Activated CD4-positive, alpha-beta T cell treated with anti-CD3 and anti-CD28 coated beads for 48 hours (primary cell): ENCODE results near the gene EXOC6B.
"Not testable (repeated sequence)": the region's sequence is repeated elsewhere in the genome, so short reads cannot be mapped to it uniquely, and the experiment has no call there.

Experiments
- DNase-seq: peaks from one replicate; pipeline ENCODE4 v3.0.0-alpha.2; 2020

EXOC6B gene

DNA sequence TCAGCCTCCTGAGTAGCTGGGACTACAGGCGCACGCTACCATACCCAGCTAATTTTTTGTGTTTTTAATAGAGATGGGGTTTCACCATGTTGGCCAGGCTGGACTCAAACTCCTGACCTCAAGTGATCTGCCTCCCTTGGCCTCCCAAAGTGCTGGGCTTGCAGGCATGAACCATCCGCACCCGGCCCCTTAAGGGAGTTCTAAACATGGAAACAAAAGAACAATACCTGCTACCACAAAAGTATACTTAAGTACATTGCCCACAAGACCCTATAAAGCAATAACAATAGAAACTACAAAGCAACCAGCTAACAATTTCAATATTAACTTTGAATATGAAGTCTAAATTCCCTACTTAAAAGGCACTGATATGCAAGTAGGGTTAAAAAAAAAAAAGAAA lies 242.0 kb downstream of the EXOC6B start:
- not testable (repeated sequence) for DNase-seq

DNA sequence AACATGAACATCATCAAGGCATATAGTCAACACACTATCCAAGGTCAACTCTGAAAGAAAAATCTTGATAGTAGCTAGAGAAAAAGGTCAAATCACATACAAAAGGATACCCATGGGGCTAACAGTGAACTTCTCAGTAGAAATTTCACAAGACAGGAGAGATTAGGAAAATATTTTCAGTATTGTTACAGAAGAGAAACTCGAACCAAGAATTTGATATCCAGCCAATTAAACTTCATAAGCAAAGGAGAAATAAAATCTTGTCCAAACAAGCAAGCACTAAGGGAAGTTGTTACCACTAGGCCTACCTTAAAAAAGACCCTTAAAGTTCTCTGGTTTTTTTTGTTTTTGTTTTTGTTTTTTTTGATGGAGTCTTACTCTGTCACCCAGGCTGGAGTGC lies 242.5 kb downstream of the EXOC6B start:
- no peak for DNase-seq

DNA sequence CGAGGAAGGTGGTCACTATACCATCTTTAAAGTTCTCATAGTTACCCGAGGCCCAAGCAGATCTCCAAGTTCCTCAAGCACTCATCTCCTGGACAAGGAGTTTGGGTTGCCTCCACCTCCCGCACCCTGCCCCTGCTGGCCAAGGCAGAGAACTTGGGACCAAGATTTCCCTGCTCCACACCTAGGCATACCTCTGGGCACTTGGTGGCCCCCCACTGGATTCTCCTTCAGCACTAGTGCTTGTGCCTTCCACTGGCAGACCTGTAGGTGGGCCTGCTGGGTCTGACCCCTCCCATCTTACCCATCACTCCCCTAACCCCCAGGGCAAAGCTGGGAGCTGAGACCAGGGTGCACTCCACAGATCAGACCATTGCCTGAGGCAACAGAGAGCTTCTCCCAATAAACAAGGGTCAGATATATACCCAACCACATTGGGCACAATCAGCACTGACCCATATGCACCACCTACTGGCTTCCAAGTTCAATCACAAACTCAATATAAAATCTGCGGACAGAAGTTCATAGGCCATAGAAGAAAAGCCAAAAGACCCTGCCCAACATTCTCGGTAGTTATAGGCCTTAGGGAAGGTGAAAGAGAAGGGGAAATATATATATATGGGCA lies 244.2 kb downstream of the EXOC6B start:
- DNase-seq = no peak

DNA sequence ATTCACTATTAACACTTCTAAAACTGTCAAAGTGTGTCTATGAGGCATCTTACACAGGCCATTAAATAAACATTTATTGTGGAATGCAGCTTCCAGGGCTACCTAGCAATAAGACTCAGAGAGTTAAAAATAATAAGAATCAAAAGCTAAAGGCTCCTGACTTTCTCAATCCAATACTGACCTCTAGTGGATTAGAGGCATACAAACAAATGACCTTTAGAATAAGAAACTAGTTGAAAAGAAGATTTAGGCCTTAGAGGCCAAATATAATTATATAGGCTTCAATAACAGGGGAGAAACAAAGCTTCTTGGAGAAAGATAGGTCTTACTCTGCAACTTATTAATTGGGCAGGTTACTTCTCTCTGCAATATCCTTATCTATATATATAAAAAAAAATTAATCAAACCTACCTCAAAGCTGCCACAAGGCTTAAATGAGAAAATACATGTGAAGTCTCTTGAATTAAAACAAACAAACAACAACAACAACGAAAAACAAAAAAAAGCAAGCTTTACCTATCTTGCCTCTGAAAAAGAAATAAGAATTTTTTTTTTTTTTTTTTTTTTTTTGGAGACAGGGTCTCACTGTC lies 246.1 kb downstream of the EXOC6B start:
- DNase-seq = no peak

DNA sequence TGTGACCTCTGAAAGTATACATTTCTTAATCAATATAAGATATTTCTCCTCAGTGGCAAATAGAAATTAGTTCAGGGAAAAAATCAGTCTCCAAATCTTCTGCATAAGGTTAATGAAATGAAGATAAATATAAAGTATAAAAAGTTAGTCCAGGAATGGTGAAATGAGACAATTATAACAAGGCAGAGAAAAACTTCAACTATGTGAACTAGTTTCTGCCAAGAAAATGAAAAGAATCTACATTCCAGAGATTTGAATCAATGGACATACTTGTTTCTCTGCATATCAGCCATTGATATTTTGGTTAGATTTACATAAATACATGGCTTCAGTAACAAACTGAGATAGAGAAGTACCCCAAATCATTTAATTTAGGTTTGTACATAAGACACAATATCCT lies 249.0 kb downstream of the EXOC6B start:
- DNase-seq = no peak

DNA sequence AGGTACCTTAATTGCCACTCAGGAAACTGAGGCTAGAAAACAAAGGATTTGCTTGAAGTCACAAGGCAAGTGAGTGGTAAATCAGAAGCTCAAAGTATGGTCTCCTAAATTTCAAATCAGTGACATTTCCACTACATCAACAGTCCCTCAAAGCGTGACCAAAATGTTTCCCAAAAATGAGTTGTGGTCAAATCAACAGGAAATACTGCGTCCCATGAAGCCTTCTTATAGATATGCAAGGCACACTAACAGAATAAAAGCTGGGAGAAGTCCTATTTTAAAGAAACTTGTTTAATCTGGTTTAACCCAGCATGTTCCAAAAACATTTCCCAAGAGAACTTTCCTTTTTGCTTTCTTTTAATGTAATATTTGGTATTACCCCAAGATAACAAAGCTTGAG lies 249.4 kb downstream of the EXOC6B start:
- no peak for DNase-seq

DNA sequence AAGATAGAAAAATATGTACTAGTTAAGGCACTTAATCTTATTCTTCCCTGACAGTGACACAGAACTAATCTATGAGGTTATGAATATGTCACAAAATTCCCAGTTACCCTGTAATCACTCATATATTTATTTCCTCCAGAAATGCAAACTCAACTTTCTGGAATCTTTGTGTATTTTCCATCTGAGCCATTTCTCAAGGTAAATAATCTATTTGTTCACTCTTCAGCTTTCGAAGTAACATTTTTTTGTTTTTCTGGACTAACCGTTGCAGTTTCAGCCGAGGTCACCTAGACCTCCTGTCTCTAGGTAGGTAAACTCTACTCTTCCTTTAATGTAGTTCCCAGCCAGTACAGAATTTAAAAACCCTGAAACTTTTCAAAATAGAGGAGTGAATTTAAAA lies 250.9 kb downstream of the EXOC6B start:
- no peak for DNase-seq

DNA sequence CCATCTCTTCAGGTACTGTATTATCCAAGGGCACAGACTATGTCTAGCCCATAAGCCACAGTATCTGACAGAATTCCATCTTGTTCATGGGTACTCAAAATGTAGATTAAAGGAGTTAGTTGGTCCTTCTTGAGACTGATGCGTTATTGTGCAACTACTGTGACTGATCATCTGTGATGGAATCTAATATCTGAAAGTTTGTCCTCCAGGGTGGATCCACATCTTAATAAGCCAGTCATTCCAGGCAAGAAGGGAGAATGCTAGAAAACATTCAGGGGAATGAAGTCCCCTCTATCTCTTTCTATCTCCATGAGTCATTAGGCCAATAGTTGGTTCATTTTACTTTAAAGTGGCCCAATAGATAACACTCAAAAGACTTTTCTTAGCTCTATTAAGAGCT lies 252.6 kb downstream of the EXOC6B start:
- DNase-seq = no peak

DNA sequence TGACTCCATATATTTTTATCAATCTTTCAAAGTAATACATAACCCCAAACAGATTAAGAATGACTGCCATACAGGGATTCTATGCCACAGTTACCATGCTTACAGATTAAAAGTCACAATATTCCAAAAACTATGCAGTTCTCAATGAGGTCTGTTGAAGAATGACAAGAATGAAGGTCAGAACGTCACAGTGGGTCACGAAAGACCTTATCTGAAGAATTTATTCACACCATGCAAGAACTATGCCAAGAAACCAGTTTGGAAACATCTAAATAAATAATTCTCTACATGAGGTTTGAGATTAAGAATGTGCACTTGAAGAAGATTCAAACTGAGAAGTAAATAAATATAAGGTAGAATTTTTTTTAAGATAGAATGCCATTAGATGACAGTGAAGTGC lies 253.3 kb downstream of the EXOC6B start:
- no peak for DNase-seq

DNA sequence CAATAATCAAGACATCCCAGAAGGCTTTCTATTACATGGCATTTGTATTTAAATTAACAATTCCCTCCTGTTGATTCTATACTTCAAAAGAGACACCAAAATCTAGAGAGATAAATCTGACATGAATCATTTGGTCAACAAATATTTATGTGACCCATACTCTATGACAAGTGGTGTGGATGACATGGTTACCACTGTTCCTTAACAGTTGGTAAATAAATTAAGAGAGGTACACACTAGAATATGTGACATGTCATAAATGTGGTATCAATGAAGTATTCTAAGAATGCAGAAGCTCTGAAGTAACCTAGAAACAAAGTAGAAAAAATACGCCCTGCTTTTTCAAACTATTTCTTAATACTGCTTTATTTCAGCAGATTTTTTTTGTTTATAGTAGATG lies 255.4 kb downstream of the EXOC6B start:
- DNase-seq = no peak

DNA sequence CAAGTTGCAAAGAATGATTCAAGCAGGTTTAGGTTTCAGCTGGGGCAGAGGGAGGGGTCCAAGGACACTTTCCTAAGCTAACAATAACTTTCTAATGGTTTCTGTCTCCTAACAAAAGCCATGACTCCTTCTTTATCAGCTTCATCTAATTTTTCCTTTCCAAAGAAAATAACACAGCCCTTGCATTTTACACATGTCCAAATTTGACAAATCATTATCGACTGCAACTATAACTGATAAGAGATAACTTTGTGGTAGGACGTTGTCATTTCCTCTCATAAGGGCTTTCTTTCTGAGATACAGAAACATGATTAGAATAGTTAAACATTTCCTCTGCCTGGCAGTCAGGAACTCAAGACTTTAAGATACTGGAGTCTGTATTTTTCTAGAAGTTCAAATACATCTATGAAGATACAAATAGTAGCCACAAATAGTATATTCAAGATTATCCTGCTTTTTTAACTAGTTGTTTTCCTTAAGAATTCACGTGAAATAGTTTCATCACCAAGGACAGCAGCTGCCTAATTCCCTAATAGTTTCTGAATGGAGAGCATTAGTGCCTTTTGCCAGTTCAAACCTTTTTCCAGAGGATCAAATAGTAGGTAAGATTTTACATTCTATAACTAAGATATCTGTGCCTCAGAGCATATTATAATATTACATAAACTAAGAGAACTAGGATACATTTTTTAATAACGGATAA lies 263.2 kb downstream of the EXOC6B start:
- no peak for DNase-seq

DNA sequence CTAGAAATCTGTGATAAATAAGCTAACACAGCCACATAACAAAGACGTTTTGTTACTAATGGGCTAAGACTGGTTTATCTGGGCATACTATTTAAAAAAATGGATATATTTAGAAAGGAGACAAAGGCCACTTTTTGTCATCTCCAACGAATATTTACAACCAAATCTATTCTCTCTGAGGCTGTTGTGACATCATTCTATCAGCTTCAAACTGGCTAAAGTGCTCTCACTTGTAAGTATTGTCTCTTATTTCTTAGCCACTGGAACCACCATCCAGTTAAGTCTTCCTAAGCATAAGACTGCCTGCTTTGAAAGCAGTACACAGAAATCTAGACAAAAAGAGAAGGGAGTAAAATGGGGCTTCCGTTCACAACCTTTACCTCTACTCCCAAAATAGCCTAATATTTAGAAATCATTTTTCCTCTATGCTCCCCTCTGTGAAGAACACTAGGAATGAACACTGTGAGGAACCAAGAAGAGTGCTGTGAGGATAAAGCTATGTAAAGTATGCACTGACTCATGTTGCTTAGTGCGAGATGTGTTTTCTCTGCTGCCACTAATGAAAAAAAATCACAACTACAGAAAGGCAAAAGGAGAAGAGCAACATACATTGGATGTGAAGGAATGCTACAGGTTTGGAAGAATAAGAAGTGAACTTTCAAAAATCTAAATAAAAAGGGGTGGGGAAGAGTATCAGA lies 264.1 kb downstream of the EXOC6B start:
- DNase-seq = no peak

DNA sequence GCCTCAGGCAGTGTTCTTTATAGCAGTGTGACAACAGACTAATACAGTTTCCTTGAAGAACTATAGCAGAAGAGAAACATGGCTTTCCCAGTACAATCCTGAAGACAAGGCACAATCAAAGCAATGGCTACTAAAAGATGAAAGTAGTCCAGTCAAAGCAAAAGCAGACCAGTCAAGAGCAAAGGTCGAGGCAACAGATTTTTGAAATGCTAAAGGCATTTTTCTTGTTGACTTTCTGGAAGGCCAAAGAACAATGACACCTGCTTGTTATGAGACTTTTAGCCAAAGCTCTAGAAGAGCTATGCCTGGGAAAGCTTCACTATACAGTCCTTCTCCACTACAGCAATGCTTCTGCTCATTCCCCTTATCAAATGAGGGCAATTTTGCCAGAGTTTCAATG lies 269.9 kb downstream of the EXOC6B start:
- no peak for DNase-seq

DNA sequence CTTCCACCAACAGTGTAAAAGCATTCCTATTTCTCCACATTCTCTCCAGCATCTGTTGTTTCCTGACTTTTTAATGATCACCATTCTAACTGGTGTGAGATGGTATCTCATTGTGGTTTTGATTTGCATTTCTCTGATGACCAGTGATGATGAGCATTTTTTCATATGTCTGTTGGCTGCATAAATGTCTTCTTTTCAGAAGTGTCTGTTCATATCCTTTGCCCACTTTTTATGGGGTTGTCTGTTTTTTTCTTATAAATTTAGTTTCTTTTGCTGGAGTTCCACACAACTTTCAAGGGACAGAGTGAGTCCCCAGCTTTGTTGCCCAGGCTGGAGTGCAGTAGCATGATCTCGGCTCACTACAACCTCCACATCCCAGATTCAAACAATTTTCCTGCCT lies 270.5 kb downstream of the EXOC6B start:
- not testable (repeated sequence) for DNase-seq

DNA sequence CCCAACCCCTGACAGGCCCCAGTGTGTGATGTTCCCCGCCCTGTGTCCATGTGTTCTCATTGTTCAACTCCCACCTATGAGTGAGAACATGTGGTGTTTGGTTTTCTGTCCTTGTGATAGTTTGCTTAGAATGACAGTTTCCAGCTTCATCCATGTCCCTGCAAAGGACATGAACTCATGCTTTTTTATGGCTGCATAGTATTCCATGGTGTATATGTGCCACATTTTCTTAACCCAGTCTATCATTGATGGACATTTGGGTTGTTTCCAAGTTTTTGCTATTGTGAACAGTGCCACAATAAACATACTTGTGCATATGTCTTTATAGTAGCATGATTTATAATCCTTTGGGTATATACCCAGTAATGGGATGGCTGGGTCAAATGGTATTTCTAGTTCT lies 270.9 kb downstream of the EXOC6B start:
- not testable (repeated sequence) for DNase-seq

DNA sequence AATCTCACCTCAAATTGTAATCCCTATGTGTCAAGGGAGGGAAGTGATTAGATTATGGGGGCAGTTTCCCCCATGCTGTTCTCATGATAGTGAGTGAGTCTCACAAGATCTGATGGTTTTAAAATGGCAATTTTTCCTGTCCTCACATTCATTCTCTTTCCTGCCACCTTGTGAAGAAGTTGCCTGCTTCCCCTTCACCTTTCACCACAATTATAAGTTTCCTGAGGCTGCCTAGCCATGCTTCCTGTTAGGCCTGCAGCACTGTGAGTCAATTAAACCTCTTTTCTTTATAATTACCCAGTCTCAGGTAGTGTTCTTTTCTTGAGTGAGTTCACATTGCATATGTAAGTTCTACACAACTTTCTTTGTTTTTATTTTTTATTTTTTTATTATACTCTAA lies 271.5 kb downstream of the EXOC6B start:
- no peak for DNase-seq

DNA sequence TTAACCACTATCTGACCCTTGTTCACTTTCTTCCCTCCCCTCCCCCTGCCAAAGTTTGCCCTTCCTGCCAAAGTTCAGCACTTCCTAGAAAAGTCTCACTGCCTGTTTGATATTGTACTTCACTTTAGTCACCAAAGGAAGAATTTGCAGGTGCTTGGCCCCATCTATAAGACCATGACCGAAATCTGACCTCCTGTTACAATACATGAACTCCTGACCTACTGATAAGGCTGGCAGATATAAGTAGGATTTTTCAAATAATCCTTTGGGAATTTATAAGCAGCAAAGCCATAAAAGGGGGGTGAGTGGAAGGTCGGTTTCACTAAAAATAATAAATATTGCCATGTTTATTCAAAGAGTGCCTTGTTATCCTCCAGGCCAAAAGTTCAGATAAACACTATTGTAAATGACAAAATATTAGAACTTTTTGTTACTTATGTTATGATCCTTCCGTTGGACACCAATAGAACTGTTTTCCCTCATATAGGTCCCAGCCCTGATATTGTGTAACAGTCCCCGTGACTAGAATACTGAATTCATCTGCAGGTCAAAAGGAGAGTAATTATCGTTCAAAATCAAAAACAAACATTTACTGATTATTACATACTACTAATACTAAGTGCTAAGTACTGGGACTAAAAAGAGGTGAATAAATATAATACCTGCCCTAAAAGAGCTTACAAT lies 277.6 kb downstream of the EXOC6B start:
- DNase-seq = no peak

DNA sequence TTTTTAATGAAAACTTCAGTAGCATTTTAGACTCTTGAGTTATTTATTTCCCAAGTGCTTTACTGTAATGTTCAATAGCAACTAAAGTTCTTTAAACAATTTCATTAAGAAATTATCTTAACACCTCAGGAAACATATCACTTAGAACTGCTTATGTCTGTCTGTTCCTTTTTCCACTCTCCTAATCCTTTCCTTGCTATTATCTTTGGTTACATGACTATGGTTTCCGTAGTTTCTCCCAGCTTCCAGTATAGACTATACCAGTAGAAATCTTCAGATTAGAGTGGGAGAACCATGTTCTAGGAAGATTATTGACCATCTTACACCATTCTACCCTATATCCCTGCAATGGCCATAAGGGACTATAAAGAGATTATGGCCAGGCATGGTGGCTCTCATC lies 280.0 kb downstream of the EXOC6B start:
- DNase-seq = no peak

DNA sequence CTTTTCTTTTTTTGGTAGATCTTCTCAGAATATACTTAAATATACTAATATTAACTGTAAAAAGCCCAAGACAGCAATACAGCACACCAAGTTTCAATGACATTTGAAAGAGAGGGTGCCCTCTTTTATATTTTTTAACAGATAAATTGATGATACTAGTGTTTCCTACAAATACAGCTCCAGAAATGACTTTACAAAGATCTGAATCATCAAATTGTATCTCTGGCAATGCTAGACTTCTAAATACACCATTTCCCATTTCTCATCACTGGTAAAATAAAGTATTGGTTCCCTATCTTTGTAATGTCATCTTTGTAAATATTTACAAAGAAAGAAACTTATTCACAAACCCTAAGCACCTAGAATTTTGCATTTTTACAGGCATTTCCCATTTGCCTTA lies 281.3 kb downstream of the EXOC6B start:
- DNase-seq = no peak

DNA sequence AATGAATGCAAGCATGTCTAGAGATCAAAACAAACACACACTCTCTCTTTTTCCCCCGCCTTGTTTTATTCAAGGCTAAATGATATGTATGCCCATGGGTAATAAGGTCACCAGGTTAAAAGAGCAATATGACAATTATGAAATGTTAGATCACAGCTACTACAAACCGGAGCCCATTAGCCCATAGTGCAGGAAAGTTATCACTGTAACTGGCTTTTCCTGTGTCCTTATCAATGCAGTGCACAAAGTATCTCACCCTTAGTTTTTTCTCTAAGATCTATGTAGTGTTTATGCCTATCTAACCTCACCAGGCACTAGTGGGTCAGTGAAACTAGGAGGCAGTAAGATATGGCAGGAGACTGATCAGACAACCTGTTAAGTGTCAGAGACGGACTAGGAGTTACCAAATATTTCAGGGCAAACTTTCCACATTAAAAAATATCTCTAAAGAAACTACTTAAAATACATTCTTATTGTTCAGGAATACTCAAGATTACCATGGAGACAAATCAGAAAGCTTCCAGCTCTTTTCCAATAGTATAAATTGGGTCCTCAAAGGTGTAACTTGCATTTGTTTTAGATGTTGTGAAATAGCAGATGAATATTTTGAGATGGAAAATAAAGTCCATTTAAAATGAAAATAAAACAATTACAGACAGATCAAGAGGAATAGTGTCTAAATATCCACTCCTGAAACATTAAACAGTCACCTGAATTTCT lies 282.2 kb downstream of the EXOC6B start:
- no peak for DNase-seq

DNA sequence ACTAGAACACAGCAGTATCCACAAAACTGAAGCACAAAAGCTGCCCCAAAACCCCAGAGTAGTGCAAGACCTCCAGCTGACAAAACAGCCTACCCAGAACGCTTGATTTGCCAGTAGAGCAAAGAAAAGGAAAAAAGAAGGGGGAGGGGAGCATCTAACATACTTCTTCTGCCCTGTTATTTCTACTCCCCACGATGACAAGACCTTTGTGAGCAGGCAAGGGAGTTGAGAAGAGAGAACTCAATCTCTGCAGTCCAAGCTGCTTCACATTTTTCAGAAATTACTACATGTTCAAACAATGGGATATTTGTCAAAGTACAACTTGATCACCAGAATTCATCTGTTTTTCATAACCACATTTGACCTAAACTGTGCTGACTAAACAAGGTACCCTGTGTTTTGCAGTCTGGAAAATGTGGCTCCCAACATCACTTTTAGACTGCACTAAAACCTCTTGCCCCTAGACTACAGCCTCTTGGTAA lies 286.7 kb downstream of the EXOC6B start:
- no peak for DNase-seq

DNA sequence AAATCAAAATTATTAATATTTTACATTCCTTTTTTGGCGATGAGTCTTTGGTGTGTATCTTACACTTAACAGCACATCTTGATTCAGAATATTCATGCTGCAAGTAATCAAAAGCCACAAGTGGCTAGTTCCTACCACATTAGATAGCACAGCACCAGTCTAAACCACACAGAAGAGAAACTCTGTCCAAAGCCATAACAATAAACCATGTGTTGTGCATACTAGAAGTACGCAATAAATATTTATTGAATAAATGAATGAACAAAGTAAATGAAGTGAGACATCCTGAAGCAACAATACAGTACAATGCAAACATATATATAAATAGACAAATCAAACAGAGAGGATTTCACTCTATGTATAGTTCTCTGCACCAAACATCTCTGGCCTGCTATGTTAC lies 287.3 kb downstream of the EXOC6B start:
- DNase-seq = no peak

DNA sequence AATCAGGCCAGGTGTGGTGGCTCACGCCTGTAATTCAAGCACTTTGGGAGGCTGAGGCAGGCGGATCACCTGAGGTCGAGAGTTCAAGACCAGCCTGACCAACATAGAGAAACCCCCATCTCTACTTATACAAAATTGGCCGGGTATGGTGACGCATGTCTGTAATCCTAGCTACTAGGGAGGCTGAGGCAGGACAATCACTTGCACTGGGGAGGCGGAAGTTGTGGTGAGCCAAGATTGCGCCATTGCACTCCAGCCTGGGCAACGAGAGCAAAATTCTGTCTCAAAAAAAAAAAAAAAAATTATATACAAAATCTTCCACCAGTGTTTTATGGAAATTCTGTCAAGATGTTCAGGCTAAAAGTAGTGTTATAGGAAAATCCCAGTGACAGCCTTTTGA lies 290.2 kb downstream of the EXOC6B start:
- not testable (repeated sequence) for DNase-seq
